Stimulated activated CD8-positive, alpha-beta memory T cell treated with anti-CD3 and anti-CD28 coated beads, Interleukin-7, amount 100 ng/mL, for 24 hours (primary cell): ENCODE results near the gene FAM3D.

ENCODE experiments used
- DNase-seq: peaks from one replicate; pipeline ENCODE4 v3.0.0-alpha.2; 2020; ENCODE audit warnings: low read depth

The FAM3D gene

GRCh38 chr3:58656631-58657030 lies 9.9 kb downstream of the FAM3D start:
- no peak for DNase-seq

DNA sequence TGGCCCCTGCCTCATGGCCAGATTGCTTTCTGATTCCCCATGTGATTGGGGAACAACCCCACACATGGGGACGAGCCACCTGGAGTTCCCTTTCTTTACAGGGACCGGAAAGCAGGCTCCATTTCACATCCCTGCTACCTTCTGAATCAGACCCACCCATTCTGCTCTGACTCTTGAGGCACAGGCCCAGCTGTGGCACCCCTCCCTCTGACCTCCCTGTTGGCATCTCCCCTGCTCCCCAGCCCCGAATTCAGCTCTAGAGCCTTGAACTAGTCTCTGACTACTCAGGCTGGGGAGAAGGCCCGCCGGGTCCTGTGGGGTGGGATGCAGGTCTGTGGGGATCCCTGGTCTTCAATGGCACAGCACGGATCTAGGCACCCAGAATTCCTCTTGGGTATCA lies 12.1 kb downstream of the FAM3D start:
- no peak for DNase-seq

DNA sequence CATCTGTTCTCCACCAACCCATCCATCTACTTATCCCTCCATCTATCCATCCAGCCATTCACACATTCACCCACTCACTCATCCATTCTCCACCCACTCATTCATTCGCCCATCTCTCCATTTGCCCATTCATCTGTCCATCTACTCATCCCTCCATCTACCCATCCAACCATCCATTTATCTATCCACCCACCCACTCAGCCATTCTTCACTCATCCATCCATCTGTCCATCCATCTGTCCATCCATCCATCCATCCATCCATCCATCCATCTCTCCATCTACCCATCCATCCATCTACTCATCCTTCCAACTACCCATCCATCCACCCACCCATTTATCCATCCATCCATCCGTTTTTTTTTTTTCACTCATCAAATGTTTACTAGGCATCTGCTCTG lies 13.9 kb downstream of the FAM3D start:
- no peak for DNase-seq

DNA sequence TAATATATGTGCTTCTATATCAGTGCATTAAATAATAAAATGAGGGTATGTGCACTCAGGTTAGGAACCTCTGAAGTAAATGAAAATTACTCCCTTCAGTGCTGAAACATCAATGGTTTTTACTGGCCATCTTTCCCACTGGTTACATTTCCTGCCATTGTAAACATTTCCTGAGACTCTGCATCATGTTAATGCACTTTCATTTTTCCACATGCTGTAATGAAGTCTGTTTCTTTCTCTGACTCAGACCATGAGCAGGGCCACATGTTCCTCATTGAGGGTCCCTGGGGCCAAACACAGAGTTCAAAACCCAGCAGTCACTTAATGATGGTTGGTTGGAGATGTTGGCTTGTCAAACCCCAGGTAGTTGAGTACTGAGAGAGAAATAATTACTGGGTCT lies 15.3 kb downstream of the FAM3D start:
- DNase-seq = no peak

- DNase-seq = no peak
Observed at GRCh38 chr3:58647381-58648141, 19.0 kb downstream of the FAM3D start.

- no peak for DNase-seq
Observed at GRCh38 chr3:58646503-58646902, 20.1 kb downstream of the FAM3D start.

DNA sequence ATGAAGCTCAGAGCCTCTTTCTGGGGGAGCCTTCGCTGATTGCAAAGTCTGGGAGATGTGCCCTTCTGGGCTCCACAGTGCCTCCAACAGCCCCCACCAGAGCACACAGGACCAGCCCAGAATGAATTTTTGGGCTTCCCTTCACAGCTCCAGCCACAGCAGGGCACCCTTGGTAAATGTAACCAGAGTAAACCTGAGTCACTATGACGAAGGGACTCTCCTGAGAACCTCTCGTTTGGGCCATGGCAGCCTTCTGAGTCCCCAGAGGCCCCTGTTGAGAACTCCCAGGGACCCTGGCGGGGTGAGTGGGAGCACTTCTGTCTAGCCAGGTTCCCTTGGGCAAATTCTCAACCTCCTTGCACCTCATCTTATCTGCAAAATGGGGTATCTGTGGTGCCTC lies 20.8 kb downstream of the FAM3D start:
- DNase-seq = no peak

DNA sequence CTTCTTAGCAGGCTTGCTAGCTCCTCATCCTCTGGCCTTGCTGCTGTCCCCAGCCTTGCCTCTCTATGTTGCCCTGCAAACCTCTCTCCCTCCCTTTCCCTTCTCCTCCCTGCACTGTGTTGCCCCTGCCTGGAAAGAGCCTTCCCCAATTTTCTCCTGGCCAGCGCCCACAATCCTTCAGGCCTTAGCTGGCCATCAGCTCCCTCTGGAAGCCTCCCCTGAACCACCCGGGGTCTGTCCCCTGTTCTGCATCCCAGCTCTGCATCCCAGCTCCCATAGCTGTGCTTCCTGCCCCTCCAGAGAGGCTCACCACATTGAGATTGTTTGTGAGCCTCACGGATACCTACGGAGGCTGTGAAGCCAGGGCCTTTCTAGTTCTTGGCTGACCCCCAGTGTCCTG lies 23.7 kb downstream of the FAM3D start:
- no peak for DNase-seq

GRCh38 chr3:58640700-58641372 lies 25.7 kb downstream of the FAM3D start:
- DNase-seq = peak; percentile 33

GRCh38 chr3:58639842-58640241 lies 26.7 kb downstream of the FAM3D start:
- DNase-seq = no peak

GRCh38 chr3:58639001-58639400 lies 27.6 kb downstream of the FAM3D start:
- DNase-seq = no peak

GRCh38 chr3:58638591-58638990 lies 28.0 kb downstream of the FAM3D start:
- no peak for DNase-seq

DNA sequence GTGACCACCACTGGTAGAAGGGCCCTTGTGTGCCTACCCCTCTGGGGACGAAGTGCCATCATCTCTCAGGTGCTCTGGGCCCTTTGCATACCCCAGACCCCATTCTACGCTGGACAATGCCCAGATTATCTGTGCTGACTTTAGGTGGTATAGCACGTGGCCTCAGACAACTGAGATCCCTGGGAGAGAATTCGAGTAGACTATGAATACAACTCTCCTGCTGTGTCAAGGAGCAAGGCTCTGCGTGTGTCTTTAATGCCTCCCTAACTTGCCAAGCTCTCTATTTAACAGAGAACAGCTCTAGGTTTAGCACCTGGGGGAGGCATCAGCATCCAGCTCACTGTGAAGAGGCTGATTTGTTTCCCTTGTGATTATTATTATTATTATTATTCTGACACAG lies 29.1 kb downstream of the FAM3D start:
- no peak for DNase-seq

DNA sequence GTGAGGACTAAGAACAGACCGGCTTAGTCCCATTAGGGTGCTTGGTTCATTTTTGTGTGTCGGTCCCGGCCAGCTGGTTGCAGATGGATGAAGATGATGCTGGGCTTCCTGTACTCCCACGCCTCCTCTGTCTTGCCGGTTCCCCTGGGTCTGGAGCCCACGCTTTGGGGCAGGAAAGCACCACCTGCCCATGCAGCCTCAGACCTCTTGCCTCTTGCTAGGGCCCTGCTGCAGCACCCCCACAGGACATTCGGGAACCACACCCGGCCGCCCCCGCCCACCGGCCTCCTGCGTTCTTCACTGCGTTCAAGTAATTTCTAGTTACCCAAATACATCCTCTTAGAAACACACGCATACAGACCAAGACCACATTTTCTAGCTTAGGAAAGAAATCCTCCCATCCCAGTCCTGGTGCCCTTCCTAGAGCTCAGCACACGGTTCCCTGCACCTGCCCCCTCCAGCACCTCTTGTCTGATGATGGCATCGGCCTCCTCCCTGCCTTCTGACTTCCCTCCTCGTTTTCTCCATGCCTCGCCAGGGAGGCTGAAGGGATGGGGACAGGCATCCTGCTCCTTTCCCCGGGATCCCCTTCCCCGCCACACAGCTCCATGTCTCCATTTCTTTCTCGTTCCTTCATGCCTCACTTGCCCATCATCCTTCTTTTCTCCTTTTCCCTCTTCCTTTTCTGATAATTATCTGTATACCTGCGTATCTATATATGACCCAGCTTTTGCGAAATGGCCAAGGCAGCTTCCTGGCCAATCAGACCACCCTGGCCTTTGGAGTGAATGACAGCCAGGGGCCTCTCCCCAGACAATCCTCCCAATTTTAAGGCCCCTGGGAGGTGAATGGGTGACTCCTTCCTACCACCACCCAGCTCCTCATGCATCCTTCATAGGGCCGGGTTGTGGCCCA lies 30.9 kb downstream of the FAM3D start:
- no peak for DNase-seq

GRCh38 chr3:58633157-58633865 lies 33.3 kb downstream of the FAM3D start:
- no peak for DNase-seq

DNA sequence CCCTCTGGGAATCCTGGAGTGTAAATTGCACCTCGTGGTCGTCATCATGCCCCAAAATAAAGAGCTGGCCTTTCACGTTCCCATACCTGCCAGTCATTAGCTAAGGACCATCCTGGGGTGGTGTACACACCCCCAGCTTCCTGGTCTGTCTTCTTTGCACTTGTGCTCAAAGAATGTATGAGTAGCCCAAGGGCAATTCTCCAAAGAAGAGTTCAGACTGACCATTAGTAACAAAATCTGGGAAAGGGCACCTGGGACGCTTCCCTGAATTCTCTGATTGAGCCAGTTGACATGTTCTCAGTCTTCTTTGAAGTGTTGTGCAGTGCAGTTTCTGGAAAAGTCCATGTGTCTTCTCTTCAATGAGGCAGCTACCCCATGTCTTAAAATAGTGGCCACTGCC lies 34.8 kb downstream of the FAM3D start:
- no peak for DNase-seq

DNA sequence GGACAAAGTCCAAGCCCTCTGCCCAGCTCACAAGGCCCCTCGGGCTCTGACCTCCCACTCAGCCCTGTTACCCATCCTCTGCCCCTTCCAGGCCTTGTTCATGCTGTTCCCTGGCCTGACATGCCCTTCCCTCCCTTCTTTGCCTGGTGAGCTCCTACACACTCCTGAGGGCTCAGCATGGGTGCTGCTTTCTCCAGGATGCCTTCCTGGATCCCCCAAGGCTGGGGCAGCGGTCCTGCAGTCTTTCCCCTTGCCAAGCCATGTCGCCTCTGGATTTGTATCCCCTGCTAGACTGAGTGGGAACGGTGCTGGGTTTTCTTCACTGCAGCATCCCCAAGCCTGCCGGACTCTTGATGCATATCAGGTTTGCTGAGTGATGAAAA lies 35.9 kb downstream of the FAM3D start:
- no peak for DNase-seq

GRCh38 chr3:58630076-58630709 lies 36.4 kb downstream of the FAM3D start:
- peak; percentile 38 for DNase-seq

DNA sequence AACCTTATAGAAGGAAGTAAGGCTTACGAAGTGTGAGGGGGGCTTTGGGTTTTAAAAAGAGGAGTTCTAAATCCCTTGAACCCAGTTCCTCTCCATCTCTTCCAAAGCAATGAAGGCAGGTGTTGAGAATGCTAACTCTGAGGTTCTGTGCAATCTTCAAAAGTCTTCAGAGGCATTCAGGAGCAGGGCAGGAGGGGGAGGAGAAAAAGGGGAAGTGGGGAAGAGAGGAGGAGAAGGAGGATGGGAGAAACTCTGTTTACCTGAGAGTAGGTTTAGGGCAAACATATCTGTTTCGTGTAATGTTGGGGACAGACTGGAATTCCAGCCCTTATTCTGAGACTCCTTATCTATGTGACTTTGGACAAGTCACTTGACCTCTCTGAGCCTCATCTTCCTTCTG lies 36.9 kb downstream of the FAM3D start:
- no peak for DNase-seq

DNA sequence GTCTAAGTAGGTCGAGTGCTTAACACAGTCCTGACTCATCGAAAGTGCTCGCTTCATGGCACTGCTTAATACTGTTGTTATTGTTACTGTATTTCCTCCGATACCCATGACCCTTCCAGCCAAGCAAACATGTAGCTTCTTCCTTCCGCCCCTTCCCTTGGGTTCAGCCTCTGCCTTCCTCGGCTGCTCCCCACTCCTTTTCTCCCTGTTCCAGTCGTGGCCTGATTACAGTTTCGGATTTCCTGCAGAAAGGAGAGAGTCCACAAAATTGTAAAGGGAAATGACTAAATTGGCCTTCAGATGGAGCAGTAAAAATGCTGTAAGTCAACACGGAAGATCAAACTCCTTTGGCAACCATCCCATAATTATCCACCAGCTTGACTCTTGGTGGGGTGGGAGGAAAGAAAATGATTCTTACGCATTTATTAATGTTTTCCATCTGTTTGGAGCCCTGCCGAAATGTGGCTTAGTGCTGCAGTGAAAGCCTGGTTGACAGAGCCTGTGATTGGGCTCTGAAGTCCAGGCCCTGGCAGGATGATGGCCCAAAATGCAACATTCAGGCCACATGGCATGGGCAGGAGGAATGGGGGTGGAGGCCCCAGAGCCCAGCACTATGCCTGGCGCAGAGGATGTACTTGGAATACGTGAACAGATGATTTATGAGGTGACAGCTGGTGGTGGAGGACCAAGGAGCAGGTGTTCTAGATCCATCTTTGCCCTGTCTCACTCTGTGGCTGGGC lies 37.6 kb downstream of the FAM3D start:
- no peak for DNase-seq

GRCh38 chr3:58627941-58628340 lies 38.6 kb downstream of the FAM3D start:
- no peak for DNase-seq
